Hypothalamus (tissue), 51 donors: ENCODE data around the gene DARS2.
A peak's percentile ranks its signal among the peaks of the same experiment; 100 is the strongest.
"Not testable (repeated sequence)": the region's sequence is repeated elsewhere in the genome, so short reads cannot be mapped to it uniquely, and the experiment has no call there.

ENCODE experiments used
- DNase-seq, 51 donors: peaks; one replicate each; lab custom pipeline; 2025; lab: John Stamatoyannopoulos, UW

DARS2 gene

GRCh38 chr1:173824315-173825081 is at the start of gene DARS2, which contains the start of gene CENPL:
Gene DARS2 (plus strand): TSS chr1:173824673. CDS start chr1:173825230, 557 bp downstream.
Gene CENPL (minus strand): TSS chr1:173824883. CDS start chr1:173811299, 13,584 bp downstream.
- DNase-seq = peak; percentile 65 to 98 (median 93)

- no peak for DNase-seq
Observed at GRCh38 chr1:173775578-173776226, 48.8 kb upstream of the DARS2 start.

- no peak for DNase-seq
Observed at GRCh38 chr1:173779936-173780335, 44.5 kb upstream of the DARS2 start.

GRCh38 chr1:173784997-173785396 is 39.5 kb upstream of the DARS2 start:
- DNase-seq = no peak

- DNase-seq = no peak
Observed at GRCh38 chr1:173789841-173790240, 34.6 kb upstream of the DARS2 start.

- no peak for DNase-seq
Observed at GRCh38 chr1:173798078-173798477, 26.4 kb upstream of the DARS2 start.

- DNase-seq = not testable (repeated sequence)
Observed at GRCh38 chr1:173799995-173800394, 24.5 kb upstream of the DARS2 start.

- no peak for DNase-seq
Observed at GRCh38 chr1:173802961-173803360, 21.5 kb upstream of the DARS2 start.

- not testable (repeated sequence) for DNase-seq
Observed at GRCh38 chr1:173813654-173814053, 10.8 kb upstream of the DARS2 start.

GRCh38 chr1:173818459-173818858 is 6.0 kb upstream of the DARS2 start:
- DNase-seq = no peak

GRCh38 chr1:173821680-173822079 is 2.8 kb upstream of the DARS2 start:
- DNase-seq = no peak

- DNase-seq = no peak
Observed at GRCh38 chr1:173823781-173824314, 625 bp upstream of the DARS2 start.

GRCh38 chr1:173827611-173828010 is 3.1 kb downstream of the DARS2 start:
- no peak for DNase-seq

GRCh38 chr1:173832748-173833147 is 8.3 kb downstream of the DARS2 start:
- no peak for DNase-seq

GRCh38 chr1:173852105-173852504 is 27.6 kb downstream of the DARS2 start:
- no peak for DNase-seq

- no peak for DNase-seq
Observed at GRCh38 chr1:173853074-173853473, 28.6 kb downstream of the DARS2 start.

GRCh38 chr1:173856014-173856413 is 31.5 kb downstream of the DARS2 start:
- no peak for DNase-seq

- no peak for DNase-seq
Observed at GRCh38 chr1:173856903-173857302, 32.4 kb downstream of the DARS2 start.

- DNase-seq = no peak
Observed at GRCh38 chr1:173857363-173857917, 33.0 kb downstream of the DARS2 start.

GRCh38 chr1:173859547-173859946 is 35.1 kb downstream of the DARS2 start:
- not testable (repeated sequence) for DNase-seq

- DNase-seq = no peak
Observed at GRCh38 chr1:173860065-173860464, 35.6 kb downstream of the DARS2 start.
